Activated CD8-positive, alpha-beta memory T cell treated with anti-CD3 and anti-CD28 coated beads for 1 hour (primary cell): ENCODE results near the gene STRN3.
"Not testable (repeated sequence)": the region's sequence is repeated elsewhere in the genome, so short reads cannot be mapped to it uniquely, and the experiment has no call there.

ENCODE experiments used
- DNase-seq, 2 donors: peaks; one replicate each; pipeline ENCODE4 v3.0.0-alpha.2; 2020; ENCODE audit warnings: low read depth in 1 of 2; ENCODE audit errors: extremely low read depth in 1 of 2

The STRN3 gene

GRCh38 chr14:30972036-30972732 lies 54.0 kb downstream of the STRN3 start:
- not testable (repeated sequence) for DNase-seq

GRCh38 chr14:30971586-30971985 lies 54.6 kb downstream of the STRN3 start:
- DNase-seq = no peak

- not testable (repeated sequence) for DNase-seq
Measured at GRCh38 chr14:30969796-30970195, 56.4 kb downstream of the STRN3 start.

GRCh38 chr14:30967364-30968098 lies 58.6 kb downstream of the STRN3 start:
- not testable (repeated sequence) for DNase-seq

GRCh38 chr14:30966415-30967363 lies 59.5 kb downstream of the STRN3 start:
- DNase-seq = no peak

- not testable (repeated sequence) for DNase-seq
Measured at GRCh38 chr14:30965861-30966260, 60.3 kb downstream of the STRN3 start.

GRCh38 chr14:30962537-30962936 lies 63.6 kb downstream of the STRN3 start:
- not testable (repeated sequence) for DNase-seq

GRCh38 chr14:30961330-30961729 lies 64.8 kb downstream of the STRN3 start:
- DNase-seq = no peak

GRCh38 chr14:30960216-30960615 lies 66.0 kb downstream of the STRN3 start:
- DNase-seq = no peak

GRCh38 chr14:30958555-30959407 lies 67.4 kb downstream of the STRN3 start:
- DNase-seq = no peak

- no peak for DNase-seq
Measured at GRCh38 chr14:30957813-30958370, 68.3 kb downstream of the STRN3 start.

- DNase-seq = no peak
Measured at GRCh38 chr14:30949651-30950050, 76.5 kb downstream of the STRN3 start.

GRCh38 chr14:30943694-30944093 lies 82.5 kb downstream of the STRN3 start:
- no peak for DNase-seq

GRCh38 chr14:30940886-30941285 lies 85.3 kb downstream of the STRN3 start:
- DNase-seq = no peak

GRCh38 chr14:30938617-30939016 lies 87.6 kb downstream of the STRN3 start:
- DNase-seq = no peak

- DNase-seq = no peak
Measured at GRCh38 chr14:30935445-30935844, 90.7 kb downstream of the STRN3 start.

GRCh38 chr14:30933937-30934336 lies 92.2 kb downstream of the STRN3 start:
- DNase-seq = not testable (repeated sequence)

- no peak for DNase-seq
Measured at GRCh38 chr14:30928462-30928861, 97.7 kb downstream of the STRN3 start.

- DNase-seq = no peak
Measured at GRCh38 chr14:30925254-30925653, 100.9 kb downstream of the STRN3 start.

GRCh38 chr14:30921788-30922187 lies 104.4 kb downstream of the STRN3 start:
- no peak for DNase-seq
